Testis (tissue), 2 donors: ENCODE results near the gene RGSL1.

Experiments used
- CTCF ChIP-seq, 3 experiments: fragments of 450-650 bp in 2 of 3; fragments of 200-600 bp in 1 of 3; sonication (generic) in 1 of 3; IDR thresholded peaks; one replicate each; pipeline ENCODE4 v1.5.1; 2016 to 2019; ENCODE audit warnings: antibody characterized with exemption in 3 of 3, mild to moderate bottlenecking in 2 of 3, moderate library complexity in 1 of 3
- POLR2A ChIP-seq: fragments of 450-650 bp; IDR thresholded peaks from one replicate; pipeline ENCODE4 v1.6.1; 2017; ENCODE audit warnings: antibody characterized with exemption, mild to moderate bottlenecking, moderate library complexity

DNA sequence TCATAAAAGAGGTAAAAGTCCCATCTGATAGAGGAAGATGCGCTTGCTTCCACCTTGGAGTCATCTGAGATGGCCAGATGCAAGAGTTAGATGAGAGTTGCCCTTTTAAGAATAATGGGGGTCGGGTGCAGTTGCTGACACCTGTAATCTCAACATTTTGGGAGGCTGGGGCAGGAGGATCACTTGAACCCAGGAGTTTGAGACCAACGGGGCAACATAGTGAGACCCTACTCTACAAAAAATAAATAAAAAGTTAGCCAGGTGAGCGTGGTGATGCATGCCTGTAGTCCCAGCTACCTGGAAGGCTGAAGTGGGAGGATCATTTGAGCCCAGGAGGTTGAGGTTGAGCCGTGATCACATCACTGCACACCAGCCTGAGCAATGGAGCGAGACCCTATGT is 36.0 kb upstream of the RGSL1 start:
- TF ChIP-seq CTCF (IDR thresholded peaks at IDR 0.05) (no peak), POLR2A (no peak)
